Measurements from ENCODE around the gene GRK7. TPM values are rescaled to one million over a fixed set of nuclear protein-coding genes. Genes with fewer than 3 reads are reported as not detected.

GRK7 gene
- total and polyA plus RNA-seq, 9 of the 15 experiments (the other 6 are each of a cell fraction or from before 2014, with no cell fraction given) = 0.01 to 0.08 (median 0.04) TPM; not detected in 3

DNA sequence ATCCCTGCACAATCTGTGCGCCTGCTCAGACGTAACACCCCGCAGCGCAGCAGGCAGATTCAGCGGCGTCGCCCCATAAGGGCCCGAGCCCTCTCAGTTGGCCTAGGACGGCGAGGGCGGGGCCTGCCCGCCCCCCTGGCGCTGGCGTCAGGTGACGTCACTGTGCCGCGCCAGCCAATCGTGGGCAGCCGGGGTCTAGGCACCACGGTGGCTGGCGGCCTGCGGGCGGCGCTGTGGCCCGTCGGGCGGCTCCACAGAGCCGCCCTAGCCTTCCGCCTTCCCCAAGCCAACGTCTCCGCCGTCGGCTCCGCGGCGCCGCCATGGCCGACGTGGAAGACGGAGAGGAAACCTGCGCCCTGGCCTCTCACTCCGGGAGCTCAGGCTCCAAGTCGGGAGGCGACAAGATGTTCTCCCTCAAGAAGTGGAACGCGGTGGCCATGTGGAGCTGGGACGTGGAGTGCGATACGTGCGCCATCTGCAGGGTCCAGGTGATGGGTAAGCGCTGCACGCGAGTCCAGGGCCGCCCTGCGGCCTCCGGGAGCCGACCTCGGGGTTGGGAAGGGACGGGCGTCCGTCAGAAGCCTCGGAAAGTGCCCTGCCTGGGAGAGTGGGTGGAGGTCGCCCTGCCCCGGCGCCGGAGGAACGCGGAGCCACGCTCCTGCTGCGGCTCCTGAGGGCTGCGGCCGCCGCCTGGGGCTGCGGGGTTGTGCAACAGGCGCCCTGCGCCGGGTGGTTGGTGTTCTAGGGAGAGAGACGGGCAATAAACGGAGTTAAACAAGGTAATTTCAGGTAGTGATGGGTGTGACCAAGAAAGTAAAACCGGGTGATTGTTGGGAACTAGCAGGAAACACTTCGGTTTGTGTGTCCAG is 25.0 kb upstream of the GRK7 start, which contains the start of gene RNF7 (continued):
- TF ChIP-seq, protein P1, sequence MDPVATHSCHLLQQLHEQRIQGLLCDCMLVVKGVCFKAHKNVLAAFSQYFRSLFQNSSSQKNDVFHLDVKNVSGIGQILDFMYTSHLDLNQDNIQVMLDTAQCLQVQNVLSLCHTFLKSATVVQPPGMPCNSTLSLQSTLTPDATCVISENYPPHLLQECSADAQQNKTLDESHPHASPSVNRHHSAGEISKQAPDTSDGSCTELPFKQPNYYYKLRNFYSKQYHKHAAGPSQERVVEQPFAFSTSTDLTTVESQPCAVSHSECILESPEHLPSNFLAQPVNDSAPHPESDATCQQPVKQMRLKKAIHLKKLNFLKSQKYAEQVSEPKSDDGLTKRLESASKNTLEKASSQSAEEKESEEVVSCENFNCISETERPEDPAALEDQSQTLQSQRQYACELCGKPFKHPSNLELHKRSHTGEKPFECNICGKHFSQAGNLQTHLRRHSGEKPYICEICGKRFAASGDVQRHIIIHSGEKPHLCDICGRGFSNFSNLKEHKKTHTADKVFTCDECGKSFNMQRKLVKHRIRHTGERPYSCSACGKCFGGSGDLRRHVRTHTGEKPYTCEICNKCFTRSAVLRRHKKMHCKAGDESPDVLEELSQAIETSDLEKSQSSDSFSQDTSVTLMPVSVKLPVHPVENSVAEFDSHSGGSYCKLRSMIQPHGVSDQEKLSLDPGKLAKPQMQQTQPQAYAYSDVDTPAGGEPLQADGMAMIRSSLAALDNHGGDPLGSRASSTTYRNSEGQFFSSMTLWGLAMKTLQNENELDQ (CRISPR knock-in tag; IDR thresholded peaks at IDR 0.05; ENCODE audit: borderline replicate concordance) = no peak
- TF ChIP-seq RBM15 (IDR thresholded peaks at IDR 0.05; ENCODE audit: insufficient read depth, low read length) = no peak
- TF ChIP-seq PTBP1 (IDR thresholded peaks at IDR 0.05; ENCODE audit: low read depth, low read length) = 0 out of 2 replicates have a peak, but pooled peaks have one; percentile 24
- TF ChIP-seq, protein P2, sequence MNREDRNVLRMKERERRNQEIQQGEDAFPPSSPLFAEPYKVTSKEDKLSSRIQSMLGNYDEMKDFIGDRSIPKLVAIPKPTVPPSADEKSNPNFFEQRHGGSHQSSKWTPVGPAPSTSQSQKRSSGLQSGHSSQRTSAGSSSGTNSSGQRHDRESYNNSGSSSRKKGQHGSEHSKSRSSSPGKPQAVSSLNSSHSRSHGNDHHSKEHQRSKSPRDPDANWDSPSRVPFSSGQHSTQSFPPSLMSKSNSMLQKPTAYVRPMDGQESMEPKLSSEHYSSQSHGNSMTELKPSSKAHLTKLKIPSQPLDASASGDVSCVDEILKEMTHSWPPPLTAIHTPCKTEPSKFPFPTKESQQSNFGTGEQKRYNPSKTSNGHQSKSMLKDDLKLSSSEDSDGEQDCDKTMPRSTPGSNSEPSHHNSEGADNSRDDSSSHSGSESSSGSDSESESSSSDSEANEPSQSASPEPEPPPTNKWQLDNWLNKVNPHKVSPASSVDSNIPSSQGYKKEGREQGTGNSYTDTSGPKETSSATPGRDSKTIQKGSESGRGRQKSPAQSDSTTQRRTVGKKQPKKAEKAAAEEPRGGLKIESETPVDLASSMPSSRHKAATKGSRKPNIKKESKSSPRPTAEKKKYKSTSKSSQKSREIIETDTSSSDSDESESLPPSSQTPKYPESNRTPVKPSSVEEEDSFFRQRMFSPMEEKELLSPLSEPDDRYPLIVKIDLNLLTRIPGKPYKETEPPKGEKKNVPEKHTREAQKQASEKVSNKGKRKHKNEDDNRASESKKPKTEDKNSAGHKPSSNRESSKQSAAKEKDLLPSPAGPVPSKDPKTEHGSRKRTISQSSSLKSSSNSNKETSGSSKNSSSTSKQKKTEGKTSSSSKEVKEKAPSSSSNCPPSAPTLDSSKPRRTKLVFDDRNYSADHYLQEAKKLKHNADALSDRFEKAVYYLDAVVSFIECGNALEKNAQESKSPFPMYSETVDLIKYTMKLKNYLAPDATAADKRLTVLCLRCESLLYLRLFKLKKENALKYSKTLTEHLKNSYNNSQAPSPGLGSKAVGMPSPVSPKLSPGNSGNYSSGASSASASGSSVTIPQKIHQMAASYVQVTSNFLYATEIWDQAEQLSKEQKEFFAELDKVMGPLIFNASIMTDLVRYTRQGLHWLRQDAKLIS (CRISPR knock-in tag; IDR thresholded peaks at IDR 0.05) = peak; percentile 82; the same call in 1 of the 2 replicates
- peak; percentile 95 for TF ChIP-seq KDM5B (IDR thresholded peaks at IDR 0.05; ENCODE audit: insufficient replicate concordance, low read depth, low read length)
- no peak for TF ChIP-seq ZNF280B (CRISPR knock-in tag; IDR thresholded peaks at IDR 0.05)
- TF ChIP-seq, protein P3, sequence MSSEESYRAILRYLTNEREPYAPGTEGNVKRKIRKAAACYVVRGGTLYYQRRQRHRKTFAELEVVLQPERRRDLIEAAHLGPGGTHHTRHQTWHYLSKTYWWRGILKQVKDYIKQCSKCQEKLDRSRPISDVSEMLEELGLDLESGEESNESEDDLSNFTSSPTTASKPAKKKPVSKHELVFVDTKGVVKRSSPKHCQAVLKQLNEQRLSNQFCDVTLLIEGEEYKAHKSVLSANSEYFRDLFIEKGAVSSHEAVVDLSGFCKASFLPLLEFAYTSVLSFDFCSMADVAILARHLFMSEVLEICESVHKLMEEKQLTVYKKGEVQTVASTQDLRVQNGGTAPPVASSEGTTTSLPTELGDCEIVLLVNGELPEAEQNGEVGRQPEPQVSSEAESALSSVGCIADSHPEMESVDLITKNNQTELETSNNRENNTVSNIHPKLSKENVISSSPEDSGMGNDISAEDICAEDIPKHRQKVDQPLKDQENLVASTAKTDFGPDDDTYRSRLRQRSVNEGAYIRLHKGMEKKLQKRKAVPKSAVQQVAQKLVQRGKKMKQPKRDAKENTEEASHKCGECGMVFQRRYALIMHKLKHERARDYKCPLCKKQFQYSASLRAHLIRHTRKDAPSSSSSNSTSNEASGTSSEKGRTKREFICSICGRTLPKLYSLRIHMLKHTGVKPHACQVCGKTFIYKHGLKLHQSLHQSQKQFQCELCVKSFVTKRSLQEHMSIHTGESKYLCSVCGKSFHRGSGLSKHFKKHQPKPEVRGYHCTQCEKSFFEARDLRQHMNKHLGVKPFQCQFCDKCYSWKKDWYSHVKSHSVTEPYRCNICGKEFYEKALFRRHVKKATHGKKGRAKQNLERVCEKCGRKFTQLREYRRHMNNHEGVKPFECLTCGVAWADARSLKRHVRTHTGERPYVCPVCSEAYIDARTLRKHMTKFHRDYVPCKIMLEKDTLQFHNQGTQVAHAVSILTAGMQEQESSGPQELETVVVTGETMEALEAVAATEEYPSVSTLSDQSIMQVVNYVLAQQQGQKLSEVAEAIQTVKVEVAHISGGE (CRISPR knock-in tag; IDR thresholded peaks at IDR 0.05) = peak in 1 of 3 experiments; percentile 38; a peak in 1 of 6 replicates
- TF ChIP-seq THAP7 (CRISPR knock-in tag; IDR thresholded peaks at IDR 0.05) = peak; percentile 44; the same call in 1 of the 2 replicates
- TF ChIP-seq NFYB (IDR thresholded peaks at IDR 0.05; ENCODE audit: extremely low read depth, insufficient read length) = peak; percentile 84
- TF ChIP-seq EP400 (IDR thresholded peaks at IDR 0.05) = peak; percentile 98
- peak; percentile 58; the same call in 1 of the 2 replicates for TF ChIP-seq KLF13 (tag; IDR thresholded peaks at IDR 0.05; ENCODE audit: borderline replicate concordance, low read depth)

All from K562 (cell line).